Heart right ventricle (tissue), 16 donors: Measurements from ENCODE around the gene RAI1. TPM values are rescaled to one million over a fixed set of nuclear protein-coding genes. Genes with fewer than 3 reads are reported as not detected.
"Not testable (repeated sequence)": the region's sequence is repeated elsewhere in the genome, so short reads cannot be mapped to it uniquely, and the experiment has no call there.

Source experiments
- ATAC-seq, 8 donors: fragments of 200-7000 bp; cut with Tn5 transposase; one replicate each; pipeline ENCODE4 v1.9.1; 2020; ENCODE audit warnings: mild to moderate bottlenecking in 8 of 8, moderate library complexity in 8 of 8, moderate number of reproducible peaks in 1 of 8
- DNase-seq, 2 donors: peaks; one replicate each; pipeline ENCODE4 v3.0.0-alpha.2; 2020
- H3K27ac ChIP-seq, 10 donors: fragments of 200-600 bp; sonication (generic) in 2 of 10; one replicate each; pipeline versions ENCODE4 v1.5.0 to v1.8.0; 2020 to 2022; ENCODE audit warnings: mild to moderate bottlenecking in 3 of 10
- H3K27me3 ChIP-seq, 7 donors: fragments of 200-600 bp; one replicate each; pipeline ENCODE4 v1.8.0; 2021 to 2022; ENCODE audit warnings: mild to moderate bottlenecking in 2 of 7
- H3K36me3 ChIP-seq, 9 donors: fragments of 200-600 bp; sonication (generic) in 1 of 9; one replicate each; pipeline versions ENCODE4 v1.5.0 to v1.8.0; 2020 to 2022; ENCODE audit warnings: mild to moderate bottlenecking in 2 of 9
- H3K4me1 ChIP-seq, 9 donors: fragments of 200-600 bp; sonication (generic) in 1 of 9; one replicate each; pipeline versions ENCODE4 v1.5.0 to v1.8.0; 2020 to 2022; ENCODE audit warnings: mild to moderate bottlenecking in 4 of 9
- H3K4me3 ChIP-seq, 10 donors: fragments of 200-600 bp; sonication (generic) in 2 of 10; one replicate each; pipeline versions ENCODE4 v1.5.0 to v1.8.0; 2020 to 2022; ENCODE audit warnings: mild to moderate bottlenecking in 7 of 10, moderate library complexity in 2 of 10
- H3K9me3 ChIP-seq, 11 donors: fragments of 200-600 bp in 10 of 11; sonication (generic) in 2 of 11; one replicate each; pipeline versions ENCODE4 v1.5.0 to v1.8.0; 2013 to 2022; ENCODE audit warnings: mild to moderate bottlenecking in 2 of 11, control low read depth in 1 of 11, moderate library complexity in 1 of 11
- CTCF ChIP-seq, 9 donors: fragments of 200-600 bp; sonication (generic) in 2 of 9; IDR thresholded peaks; one replicate each; pipeline versions ENCODE4 v1.5.0 to v1.8.0; 2021 to 2022; ENCODE audit warnings: antibody characterized with exemption in 9 of 9, mild to moderate bottlenecking in 5 of 9, moderate library complexity in 1 of 9
- WGBS, 2 donors: extraction: QIAGEN DNeasy Blood & Tissue Kit; methylation state at CpG; one replicate each; pipeline ENCODE4 v1.1.7; 2013; ENCODE audit warnings: inconsistent platforms in 1 of 2; 5-methylcytosine and 5-hydroxymethylcytosine counted together
- intact Hi-C, 10 donors: fragments of 100-400 bp; cut with DNase I; formaldehyde crosslinking; loops; one replicate each; pipeline versions ENCODE4 v1.11.1 to v1.14.2; 2022
- polyA plus RNA-seq, 2 donors: library from polyadenylated mRNA; stranded (reverse); fragments of 200-250 nt; gene quantifications; one replicate each; pipeline ENCODE4 v1.2.3, GENCODE V29; 2013
- total RNA-seq, 10 donors: library from RNA; stranded (reverse); fragmentation: NEBNext Ultra II Directional in 3 of 10; extraction: Animal tissue kit (Norgen Biotek cat#: 25700) in 3 of 10; gene quantifications; one replicate each; pipeline versions ENCODE4 v1.2.1 to v1.2.4, GENCODE V29; 2021 to 2023
- donor health status: Arrhythmogenic right ventricular cardiomyopathy.
- donor health status: ischemic (EF 13 %, LVEDD 7.1; RV severe dilation, severe dysfunction).
- donor health status: healthy with polysubstance abuse.
- donor health status: DM: no; HTN: yes; CAD: no.
- donor health status: DM: no; HTN: no; CAD: no.
- donor health status: ischemic (EF 25% LVEDD 6.9; RV normal size, moderate dysfunction).
- donor health status: ischemic (EF 25% LVEDD 5.7; RV mildly dilated, moderate dysfunction).
- donor health status: healthy.
- donor health status: DM: yes; HTN: yes; CAD: no.
- donor health status: Ischemic cardiomyopathy.
- donor health status: ischemic (EF 35%, LVEDD 5.7; RV mildly dilated, moderate dysfunction).
- donor health status: nonischemic (EF 11% LVEDD 7.7; RV severe dilation, severe dysfunction).
- donor health status: DM: yes; HTN: yes; CAD: no.
- donor health status: PGD.
- donor health status: ischemic (EF 29% LVEDD 5.4; RV normal size, mild dysfunction).
- donor health status: nonischemic (EF 23%, LVEDD 6.1; RV moderate dilation, normal function).

The RAI1 gene
- total and polyA plus RNA-seq, 12 donors: 13.8 to 32.0 (median 19.8) TPM

- intact Hi-C loops: no loop called here
- H3K36me3 ChIP-seq: peaks cover 0 to 52% (median 0%) of the 10 kb centered on the region in 9 donors
- H3K9me3 ChIP-seq: no peaks in the 10 kb centered on the region
- ATAC-seq (peak in 1 of 8 donors; percentile 5), DNase-seq (no peak)
- peak overlapping the region in 6 of 10 donors; percentile 61 to 77 (median 74) for H3K27ac ChIP-seq
- H3K4me1 ChIP-seq: peaks cover 15 to 65% (median 35%) of the 10 kb centered on the region in 9 donors
- TF ChIP-seq CTCF (IDR thresholded peaks at IDR 0.05): no peak
- H3K4me3 ChIP-seq: no peak overlapping the region
- WGBS, 2 donors: 76 to 81% methylated on average over 16 to 17 of the region's 17 CpGs
- H3K27me3 ChIP-seq: no peaks in the 10 kb centered on the region
Measured at GRCh38 chr17:17806611-17807274, 125.5 kb downstream of the RAI1 start.

GRCh38 chr17:17807440-17807839 is 126.2 kb downstream of the RAI1 start:
- no peaks in the 10 kb centered on the region for H3K27me3 ChIP-seq
- no peak overlapping the region for H3K4me3 ChIP-seq
- TF ChIP-seq CTCF (IDR thresholded peaks at IDR 0.05): no peak
- H3K27ac ChIP-seq: peak overlapping the region in 6 of 10 donors; percentile 9 to 67 (median 24)
- ATAC-seq (no peak), DNase-seq (no peak)
- no peaks in the 10 kb centered on the region for H3K9me3 ChIP-seq
- peaks cover 21 to 72% (median 41%) of the 10 kb centered on the region in 9 donors for H3K4me1 ChIP-seq
- H3K36me3 ChIP-seq: peaks cover 0 to 54% (median 0%) of the 10 kb centered on the region in 9 donors
- 82 to 89% methylated on average over 5 of the region's 5 CpGs for WGBS, 2 donors
- intact Hi-C loops: no loop called here

- H3K27me3 ChIP-seq, H3K9me3 ChIP-seq, DNase-seq, ATAC-seq, H3K4me3 ChIP-seq, intact Hi-C loops: not testable (repeated sequence)
- peak overlapping the region in 2 of 10 donors; percentile 61 to 67 for H3K27ac ChIP-seq
- H3K36me3 ChIP-seq: peaks cover 0 to 61% (median under 1%) of the 10 kb centered on the region in 9 donors
- 98% methylated on average over 5 of the region's 5 CpGs for WGBS, 2 donors
- H3K4me1 ChIP-seq: peaks cover 23 to 78% (median 44%) of the 10 kb centered on the region in 9 donors
Measured at GRCh38 chr17:17808200-17808599, 126.9 kb downstream of the RAI1 start.

- 70 to 77% methylated on average over 15 of the region's 15 CpGs for whole genome bisulfite sequencing, 2 donors
- DNase-seq: no peak
- Histone ChIP-seq H3K9me3 (no peaks in the 10 kb centered on the region), H3K27ac (no peak overlapping the region), H3K36me3 (peaks cover 0 to 61% (median 7%) of the 10 kb centered on the region in 9 donors), H3K4me1 (peaks cover 23 to 84% (median 46%) of the 10 kb centered on the region in 9 donors), H3K27me3 (no peaks in the 10 kb centered on the region), H3K4me3 (no peak overlapping the region)
- TF ChIP-seq CTCF (IDR thresholded peaks at IDR 0.05): no peak
- ATAC-seq: no peak
- intact Hi-C loops: no loop called here
Measured at GRCh38 chr17:17808706-17809432, 127.6 kb downstream of the RAI1 start.
